ENCODE measurements around the gene SLC52A3. TPM values are rescaled to one million over a fixed set of nuclear protein-coding genes. Genes with fewer than 3 reads are reported as not detected.

Gene SLC52A3
- total and polyA plus RNA-seq, 2 of the 13 experiments (the other 11 are each of a cell fraction or from before 2014, with no cell fraction given), result 0.03 TPM; not detected in 1

- no peak overlapping the region for H3K4me3 ChIP-seq (replicated peaks in 1 of 3; ENCODE audit: insufficient read depth in 1 of 3, low read depth in 2 of 3, low read length in 3 of 3)
- no peak for DNase-seq (ENCODE audit: low spot score)
- H2AFZ ChIP-seq (ENCODE audit: low read length), result no peak overlapping the region
- no peaks in the 10 kb centered on the region for H3K4me1 ChIP-seq (ENCODE audit: insufficient read depth, low read length)
- H3K36me3 ChIP-seq (replicated peaks in 1 of 2; ENCODE audit: control insufficient read depth in 1 of 2, insufficient read depth in 2 of 2, low read length in 2 of 2), result no peaks in the 10 kb centered on the region
- H3K27me3 ChIP-seq (ENCODE audit: control insufficient read depth in 1 of 2, insufficient read depth in 2 of 2, low read length in 2 of 2), result peaks cover 3 to 47% of the 10 kb centered on the region in 2 experiments; a peak in 2 of 5 replicates
- H3K79me2 ChIP-seq (ENCODE audit: insufficient read depth, low read length), result no peaks in the 10 kb centered on the region
- in situ Hi-C loops (cut with HindIII; ENCODE audit: extremely low pct_ligation_motif_present, low pct_unique_long_range_greater_than_20kb) (no loop called here), intact Hi-C loops (cut with micrococcal nuclease; ENCODE audit: unreplicated experiment) (no loop called here)
- no peak for ATAC-seq
- H4K20me1 ChIP-seq (ENCODE audit: insufficient read depth, low read length), result no peaks in the 10 kb centered on the region
- BruUV-seq (replicated peaks), result no TSS peak
- POLR2A ChIA-PET, result no interaction called here
- H3K9me3 ChIP-seq (ENCODE audit: low read length), result no peaks in the 10 kb centered on the region
- CTCF ChIA-PET (ENCODE audit: low intra/inter-chr PET ratio, low total read pairs), result no interaction called here
- FAIRE-seq, result no peak
- no peak overlapping the region for H3K4me2 ChIP-seq (ENCODE audit: low read depth, low read length)
- 9% methylated on average over 3 of the region's 3 CpGs for WGBS (ENCODE audit: low lambda C conversion rate)
- H3K9ac ChIP-seq (ENCODE audit: insufficient read depth, low read depth, low read length), result no peak overlapping the region
- no peak overlapping the region for H3K27ac ChIP-seq (ENCODE audit: extremely low read length, insufficient read depth, low read length)
- TF ChIP-seq ZNF605 (CRISPR knock-in tag; IDR thresholded peaks at IDR 0.05) (no peak), ZNF639 (CRISPR knock-in tag; conservative IDR thresholded peaks at IDR 0.05) (no peak), HES4 (CRISPR knock-in tag; IDR thresholded peaks at IDR 0.05; ENCODE audit: borderline replicate concordance) (no peak), ZNF274 (CRISPR knock-in tag; IDR thresholded peaks at IDR 0.05) (no peak), ZBTB4 (CRISPR knock-in tag; IDR thresholded peaks at IDR 0.05; ENCODE audit: borderline replicate concordance) (no peak), TEF (CRISPR knock-in tag; IDR thresholded peaks at IDR 0.05) (no peak), HNF1B (CRISPR knock-in tag; IDR thresholded peaks at IDR 0.05) (no peak), HNRNPK (IDR thresholded peaks at IDR 0.05; ENCODE audit: low read depth, low read length, poor library complexity, severe bottlenecking) (no peak), ZBTB14 (CRISPR knock-in tag; IDR thresholded peaks at IDR 0.05) (no peak), CERS6 (CRISPR knock-in tag; IDR thresholded peaks at IDR 0.05) (no peak), SP5 (CRISPR knock-in tag; IDR thresholded peaks at IDR 0.05; ENCODE audit: borderline replicate concordance, low read depth) (no peak)
These were observed 13.4 kb downstream of the SLC52A3 start for GRCh38 chr20:754904-755303.
